ENCODE data around the gene BCKDK.
A peak's percentile ranks its signal among the peaks of the same experiment; 100 is the strongest.
"Not testable (repeated sequence)": the region's sequence is repeated elsewhere in the genome, so short reads cannot be mapped to it uniquely, and the experiment has no call there.

Gene BCKDK

DNA sequence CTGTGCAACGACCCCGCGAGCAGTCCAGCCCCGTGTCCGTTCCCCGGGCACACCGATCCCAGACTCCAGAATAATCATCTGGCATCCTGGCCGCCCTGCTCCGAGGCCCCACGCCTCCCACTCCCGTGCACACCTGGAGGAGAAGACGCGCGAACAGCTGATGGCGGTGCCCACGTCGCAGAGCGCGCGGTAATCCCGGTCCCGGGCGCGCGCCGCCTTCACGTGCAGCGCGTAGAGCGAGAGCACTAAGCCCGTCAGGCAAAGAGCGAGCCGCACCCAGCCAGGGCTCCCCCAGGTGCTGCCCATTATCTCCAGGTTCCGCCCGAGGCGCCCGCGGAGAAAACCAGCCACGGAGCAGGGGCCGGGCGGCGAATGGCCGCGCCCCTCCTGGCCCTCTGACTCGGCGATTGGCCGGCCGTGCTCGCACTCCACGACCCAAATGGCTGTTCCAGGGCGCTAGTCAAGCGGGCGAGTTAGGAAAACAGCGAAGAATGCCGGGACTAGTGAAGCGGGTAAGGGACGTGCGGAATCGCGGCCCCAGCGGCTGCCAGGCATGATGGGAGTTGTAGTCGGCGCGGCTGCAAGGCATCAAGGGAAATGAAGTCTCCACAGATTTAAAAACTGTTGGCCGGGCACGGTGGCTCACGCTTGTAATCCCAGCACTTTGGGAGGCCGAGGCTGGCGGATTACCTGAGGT is 13.6 kb upstream of the BCKDK start, which contains the start of gene VKORC1:
TSS of gene VKORC1 (minus strand) at position 374 of the 697 bp plus-strand sequence. CDS start at position 306, 68 bp downstream.
- DNase-seq (ENCODE audit: low read depth, low spot score) = peak; percentile 99

DNA sequence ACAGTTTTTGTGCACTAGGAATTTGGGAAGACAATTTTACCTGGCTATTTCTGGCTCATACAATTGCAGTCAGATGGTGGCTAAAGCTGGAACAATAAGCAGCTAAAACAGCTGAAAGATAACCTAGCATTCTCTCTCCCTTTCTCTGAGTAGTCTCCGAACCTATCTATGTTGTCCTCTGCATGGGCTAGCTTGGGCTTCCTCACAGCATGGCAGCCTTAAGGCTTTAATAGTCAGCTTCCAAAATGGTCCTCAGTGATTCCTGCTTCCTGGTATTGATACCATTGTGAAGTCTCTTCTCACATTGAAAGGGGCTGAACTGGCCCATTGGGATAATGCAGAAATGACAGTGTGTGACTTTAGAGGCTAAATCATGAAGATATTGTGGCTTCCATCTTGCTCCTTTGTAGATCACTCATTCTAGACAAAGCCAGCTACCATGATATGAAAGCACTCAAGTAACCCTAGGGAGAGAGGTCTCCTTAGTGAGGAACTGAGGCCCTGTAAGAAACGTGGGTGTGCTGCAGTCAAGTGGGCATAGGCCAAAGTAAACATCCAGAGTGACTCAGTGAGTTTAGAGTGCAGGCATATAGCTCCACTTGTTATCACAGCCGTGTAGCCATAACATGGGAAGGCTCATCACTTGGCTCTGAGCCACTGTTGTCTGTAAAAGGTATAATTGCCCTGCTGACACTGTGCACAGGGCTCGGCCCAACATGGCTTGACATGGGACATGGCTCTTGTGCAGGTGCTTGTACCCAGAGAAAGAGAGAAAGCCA is 8.1 kb upstream of the BCKDK start:
- no peak for DNase-seq (ENCODE audit: low read depth, low spot score)

DNA sequence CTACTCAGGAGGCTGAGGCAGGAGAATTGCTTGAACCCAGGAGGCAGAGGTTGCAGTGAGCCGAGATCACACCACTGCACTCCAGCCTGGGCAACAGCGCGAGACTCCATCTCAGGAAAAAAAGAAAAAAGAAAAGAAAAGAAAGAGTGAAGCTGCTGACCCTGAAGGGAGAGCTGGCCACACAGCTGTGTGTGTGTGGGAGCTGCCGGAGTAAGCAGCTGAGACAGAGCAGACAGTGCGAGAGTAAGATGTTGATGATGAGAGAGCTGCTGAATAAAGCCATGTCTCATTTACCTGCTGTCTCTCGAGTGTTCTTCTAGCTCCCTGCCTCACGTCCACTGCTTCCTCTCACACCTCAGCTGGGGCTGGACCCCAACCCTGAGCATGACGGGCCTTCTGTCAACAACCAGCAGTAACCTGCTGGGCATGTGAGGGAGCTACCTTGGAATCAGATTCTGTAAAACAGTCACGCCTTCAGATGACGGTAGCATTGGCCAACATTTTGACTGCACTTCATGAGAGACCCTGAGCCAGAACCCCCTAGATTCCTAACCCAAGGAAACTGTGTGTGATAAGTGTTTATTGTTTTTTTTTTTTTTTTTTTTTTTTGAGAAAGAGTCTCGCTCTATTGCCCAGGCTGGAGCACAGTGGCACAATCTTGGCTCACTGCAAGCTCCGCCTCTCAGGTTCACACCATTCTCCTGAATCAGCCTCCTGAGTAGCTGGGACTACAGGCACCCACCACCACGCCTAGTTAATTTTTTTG is 7.1 kb upstream of the BCKDK start:
- DNase-seq (ENCODE audit: low read depth, low spot score) = not testable (repeated sequence)

DNA sequence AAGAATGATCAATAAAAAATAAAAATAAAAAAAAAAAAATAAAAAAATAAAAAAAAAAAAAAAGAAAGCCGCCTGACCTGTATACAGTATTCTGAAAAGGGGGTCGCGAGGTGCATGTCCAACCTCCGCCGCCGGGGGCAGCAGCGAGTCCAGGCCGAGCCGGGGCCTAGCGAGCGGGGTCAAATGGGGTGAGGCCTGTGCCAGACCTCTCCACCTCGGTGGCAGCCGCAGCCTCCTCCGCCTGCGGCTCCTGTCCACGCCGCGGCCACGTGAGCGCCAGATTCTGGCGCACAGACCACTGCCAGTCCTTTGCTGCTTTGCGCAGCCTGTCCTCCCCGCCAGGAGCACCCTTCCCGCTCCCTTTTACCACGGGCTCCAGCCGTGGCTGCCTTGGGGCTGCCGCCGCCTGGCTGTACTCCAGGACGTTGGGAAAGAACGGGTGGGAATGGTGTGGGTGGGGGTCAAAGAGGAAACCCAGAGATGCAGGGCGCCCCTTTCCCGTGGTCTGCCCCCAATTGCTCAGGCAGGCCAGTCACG is 2.4 kb upstream of the BCKDK start:
- DNase-seq (ENCODE audit: low read depth, low spot score) = peak; percentile 72

DNA sequence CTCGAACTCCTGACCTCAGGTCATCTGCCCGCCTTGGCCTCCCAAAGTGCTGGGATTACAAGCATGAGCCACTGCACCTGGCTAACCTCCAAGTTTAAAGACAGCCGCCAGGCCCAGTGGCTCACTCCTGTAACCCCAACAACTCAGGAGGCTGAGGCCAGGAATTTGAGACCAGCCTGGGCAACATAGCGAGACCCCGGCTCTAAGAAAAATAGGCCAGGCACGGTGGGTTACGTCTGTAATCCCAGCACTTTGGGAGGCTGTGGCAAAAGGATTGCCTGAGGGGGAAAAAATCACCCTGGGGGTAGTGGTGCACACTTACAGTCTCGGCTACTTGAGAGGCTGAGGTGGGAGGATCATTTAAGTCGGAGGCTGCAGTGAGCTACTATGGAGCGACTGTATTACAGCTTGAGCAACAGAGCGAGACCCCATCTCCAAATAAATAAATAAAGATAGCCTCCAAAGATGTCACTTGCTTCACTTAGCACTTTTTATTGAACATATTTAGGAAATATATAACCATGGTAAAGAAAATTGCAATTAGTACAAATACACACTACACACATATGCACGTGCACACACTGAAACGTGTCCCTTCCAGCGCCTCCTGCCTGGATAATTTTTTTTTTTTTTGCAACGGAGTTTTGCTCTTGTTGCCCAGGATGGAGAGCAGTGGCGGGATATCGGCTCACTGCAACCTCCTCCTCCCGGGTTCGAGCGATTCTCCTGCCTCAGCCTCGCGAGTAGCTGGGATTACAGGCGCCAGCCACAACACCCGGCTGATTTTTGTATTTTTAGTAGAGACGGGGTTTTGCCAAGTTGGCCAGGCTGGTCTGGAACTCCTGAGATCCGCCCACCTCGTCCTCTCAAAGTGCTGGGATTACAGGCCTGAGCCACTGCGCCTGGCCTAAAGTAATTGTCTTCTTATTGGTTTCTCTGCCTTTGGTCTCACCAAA is 1.4 kb upstream of the BCKDK start:
- DNase-seq (ENCODE audit: low read depth, low spot score) = no peak

DNA sequence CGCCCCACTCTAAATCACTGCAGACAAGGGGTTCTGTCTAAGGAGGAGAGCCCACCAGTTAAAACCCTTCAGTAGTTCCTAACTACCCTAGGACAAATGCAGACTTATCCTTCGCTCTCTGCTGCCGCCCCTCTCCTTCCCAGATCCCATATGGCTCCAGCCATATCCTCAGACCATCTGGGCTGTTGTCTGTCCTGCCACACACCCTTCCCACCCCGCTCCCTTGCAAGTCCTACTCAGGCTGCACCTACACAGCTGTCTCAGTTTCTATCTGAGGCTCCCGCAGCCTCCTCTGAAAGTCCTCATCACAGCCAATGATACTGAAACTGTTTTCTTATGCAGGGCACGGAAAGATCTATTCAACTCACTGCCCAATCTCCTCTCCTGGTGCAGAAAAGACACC is 720 bp upstream of the BCKDK start:
- no peak for DNase-seq (ENCODE audit: low read depth, low spot score)

DNA sequence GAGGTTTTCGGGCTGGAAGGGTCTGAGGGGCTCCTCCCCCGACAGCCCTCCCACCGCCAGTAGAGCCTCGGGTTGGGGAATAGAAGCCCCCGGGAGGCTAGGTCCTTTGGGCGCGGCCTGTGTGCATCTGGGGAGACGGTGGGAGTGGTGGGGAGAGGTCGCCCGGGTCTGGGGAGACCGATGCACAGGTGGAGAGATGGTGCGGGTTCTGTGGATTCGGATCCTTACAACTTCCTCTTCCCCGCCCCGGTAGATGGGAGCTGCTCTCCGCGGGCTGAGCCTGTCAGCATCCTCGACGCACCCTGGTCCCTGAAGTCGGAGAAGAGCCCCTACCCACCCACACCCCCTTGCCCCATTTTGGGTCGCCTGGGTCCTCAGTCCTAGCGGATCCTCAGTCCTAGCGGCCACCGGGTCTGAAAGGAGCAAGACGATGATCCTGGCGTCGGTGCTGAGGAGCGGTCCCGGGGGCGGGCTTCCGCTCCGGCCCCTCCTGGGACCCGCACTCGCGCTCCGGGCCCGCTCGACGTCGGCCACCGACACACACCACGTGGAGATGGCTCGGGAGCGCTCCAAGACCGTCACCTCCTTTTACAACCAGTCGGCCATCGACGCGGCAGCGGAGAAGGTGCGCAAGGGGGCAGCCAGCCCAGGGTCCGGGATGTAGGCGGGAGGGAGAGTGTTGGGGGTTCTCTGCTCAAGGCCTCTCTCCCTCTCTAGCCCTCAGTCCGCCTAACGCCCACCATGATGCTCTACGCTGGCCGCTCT is 790 bp downstream of the BCKDK start:
- no peak for DNase-seq (ENCODE audit: low read depth, low spot score)

DNA sequence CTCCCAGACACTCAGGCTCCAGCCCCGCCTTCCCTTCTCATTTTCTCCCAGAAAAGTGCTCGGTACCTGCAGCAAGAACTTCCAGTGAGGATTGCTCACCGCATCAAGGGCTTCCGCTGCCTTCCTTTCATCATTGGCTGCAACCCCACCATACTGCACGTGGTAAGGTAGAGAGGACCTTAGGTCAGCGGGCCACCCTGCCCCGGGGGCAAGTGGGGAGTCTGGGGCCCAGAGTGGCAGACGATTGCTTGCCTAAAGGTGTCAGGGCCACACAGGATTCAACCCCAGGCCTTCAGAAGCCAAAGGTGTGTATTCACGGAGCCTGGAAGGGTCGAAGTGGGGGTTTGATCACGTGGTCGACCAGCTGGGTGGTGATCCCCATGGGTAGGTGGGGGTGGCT is 1.4 kb downstream of the BCKDK start:
- no peak for DNase-seq (ENCODE audit: low read depth, low spot score)

DNA sequence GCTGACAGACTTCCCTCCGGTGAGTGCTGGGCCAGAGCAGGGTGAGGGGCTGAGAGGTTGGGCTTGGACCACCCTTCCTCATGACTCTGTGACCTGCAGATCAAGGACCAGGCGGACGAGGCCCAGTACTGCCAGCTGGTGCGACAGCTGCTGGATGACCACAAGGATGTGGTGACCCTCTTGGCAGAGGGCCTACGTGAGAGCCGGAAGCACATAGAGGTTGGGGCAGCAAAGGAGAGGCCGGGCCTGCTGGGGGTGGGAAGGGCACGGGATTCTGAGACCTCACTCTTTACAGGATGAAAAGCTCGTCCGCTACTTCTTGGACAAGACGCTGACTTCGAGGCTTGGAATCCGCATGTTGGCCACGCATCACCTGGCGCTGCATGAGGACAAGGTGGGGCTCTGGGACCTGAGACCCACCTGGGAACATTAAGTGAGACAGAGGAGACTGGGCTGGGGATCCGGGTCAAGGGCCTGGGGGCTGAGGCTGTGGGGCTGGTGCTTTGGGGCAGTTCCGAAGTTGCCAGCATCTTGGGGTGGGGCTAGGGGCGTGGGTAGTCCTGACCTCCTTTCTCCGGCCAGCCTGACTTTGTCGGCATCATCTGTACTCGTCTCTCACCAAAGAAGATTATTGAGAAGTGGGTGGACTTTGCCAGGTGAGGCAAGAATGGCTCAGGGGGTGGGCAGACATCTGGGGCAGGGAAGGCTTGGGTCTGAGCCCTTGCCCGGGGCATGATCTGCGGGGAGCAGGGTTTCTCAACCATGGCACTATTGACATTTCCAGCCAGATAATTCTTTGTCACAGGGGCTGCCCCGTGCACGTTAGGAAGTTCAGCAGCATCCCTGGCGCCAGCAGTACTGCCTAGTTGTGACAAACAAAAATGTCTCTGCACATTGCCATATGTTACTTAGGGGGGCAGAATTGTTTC is 2.2 kb downstream of the BCKDK start:
- DNase-seq (ENCODE audit: low read depth, low spot score) = no peak

DNA sequence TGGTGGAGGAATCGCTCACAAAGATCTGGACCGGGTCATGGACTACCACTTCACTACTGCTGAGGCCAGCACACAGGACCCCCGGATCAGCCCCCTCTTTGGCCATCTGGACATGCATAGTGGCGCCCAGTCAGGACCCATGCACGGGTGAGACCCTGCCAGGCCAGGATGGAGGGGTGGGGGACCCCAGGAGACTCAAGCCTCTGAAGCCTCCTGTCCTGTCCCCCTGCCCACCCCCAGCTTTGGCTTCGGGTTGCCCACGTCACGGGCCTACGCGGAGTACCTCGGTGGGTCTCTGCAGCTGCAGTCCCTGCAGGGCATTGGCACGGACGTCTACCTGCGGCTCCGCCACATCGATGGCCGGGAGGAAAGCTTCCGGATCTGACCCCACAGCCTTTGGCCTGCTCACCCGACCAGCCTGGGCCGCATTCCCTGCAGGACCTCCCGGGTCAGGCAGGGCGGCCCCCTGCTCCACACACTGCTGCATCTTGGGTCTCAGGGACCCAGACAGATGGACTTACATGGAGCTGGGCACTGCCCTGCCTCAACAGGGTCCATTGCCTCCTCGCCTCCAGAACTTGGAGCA is 3.8 kb downstream of the BCKDK start:
- no peak for DNase-seq (ENCODE audit: low read depth, low spot score)

DNA sequence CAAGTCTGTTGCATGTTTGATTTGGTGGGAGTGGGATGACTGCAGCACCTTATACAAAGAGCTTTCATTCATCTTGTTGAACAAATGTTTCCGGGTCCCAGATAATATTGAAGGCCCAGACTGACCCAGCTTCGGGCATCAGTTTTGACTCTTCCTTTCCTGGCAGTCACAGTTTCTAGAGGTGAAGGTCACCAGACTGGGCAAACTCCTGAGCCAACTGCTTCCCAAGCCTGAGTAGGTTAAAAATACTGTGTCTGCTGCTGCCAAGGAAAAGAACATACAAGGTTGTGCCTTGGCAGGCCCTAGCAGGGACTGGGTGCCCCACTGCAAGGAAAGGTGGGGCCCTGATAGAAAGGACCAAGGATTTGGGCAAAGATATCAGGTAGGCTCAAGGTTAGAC is 4.5 kb downstream of the BCKDK start:
- no peak for DNase-seq (ENCODE audit: low read depth, low spot score)

DNA sequence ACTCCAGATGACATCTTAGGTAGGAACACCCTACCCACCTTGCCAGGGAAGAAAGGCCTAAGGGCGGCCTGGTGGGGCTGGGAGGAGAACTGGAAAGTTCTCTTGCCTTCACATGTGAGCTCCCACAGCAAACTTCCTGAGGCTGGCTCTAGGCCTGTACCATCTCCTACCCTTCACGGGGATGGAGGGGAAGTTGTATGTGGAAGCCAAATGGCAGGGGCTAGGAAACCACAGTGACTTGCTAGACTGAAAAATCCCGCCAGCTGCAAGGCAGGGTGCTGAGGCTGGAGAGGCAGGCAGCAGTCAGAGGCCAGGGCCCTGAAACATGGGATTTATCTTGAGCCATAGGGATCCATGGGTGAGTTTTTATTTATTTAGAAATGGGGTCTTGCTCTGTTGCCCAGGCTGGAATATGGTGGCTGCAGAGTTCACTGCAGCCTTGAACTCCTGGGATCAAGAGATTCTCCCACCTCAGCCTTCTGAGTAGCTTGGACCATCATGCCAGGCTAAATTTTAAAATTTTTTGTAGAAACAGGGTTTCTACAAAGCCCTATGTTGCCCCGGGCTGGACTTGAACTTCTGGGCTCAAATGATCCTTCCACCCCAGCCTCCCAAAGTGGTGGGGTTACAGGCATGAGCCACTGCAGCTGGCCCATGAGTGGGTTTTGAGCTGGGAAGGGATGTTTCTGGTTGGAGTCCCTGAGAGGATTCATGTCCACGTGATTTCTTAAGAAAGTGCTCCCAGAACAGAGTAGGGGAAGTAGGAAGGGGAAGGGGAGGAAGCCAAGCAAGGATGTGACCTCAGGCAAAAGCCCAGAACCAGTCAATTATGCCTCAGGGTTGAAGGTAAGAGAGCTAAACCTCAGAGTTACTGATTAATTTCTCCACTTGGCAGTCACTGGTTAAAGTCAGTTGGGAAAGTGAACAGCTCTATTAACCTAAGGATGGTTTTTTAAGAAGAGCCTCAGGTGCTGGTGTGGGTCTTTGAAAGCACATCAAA is 5.2 kb downstream of the BCKDK start:
- DNase-seq (ENCODE audit: low read depth, low spot score) = no peak

DNA sequence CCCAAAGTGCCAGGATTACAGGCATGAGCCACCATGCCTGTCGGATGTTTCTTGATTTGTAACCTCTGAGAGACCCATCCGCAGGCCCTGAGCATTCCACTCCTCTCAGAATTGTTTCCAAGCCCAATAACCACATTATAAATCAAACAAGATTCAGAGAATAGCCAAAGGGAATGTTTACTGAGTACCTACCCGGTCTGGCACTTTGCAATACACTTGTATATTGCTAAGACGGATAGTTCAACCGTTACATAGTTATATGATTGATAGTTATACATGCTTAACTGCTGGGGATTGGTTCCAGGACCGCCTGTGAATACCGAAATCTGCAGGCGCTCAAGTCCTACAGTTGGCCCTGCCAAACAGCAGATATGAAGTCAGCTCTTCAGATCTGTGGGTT is 6.3 kb downstream of the BCKDK start:
- DNase-seq (ENCODE audit: low read depth, low spot score) = no peak

DNA sequence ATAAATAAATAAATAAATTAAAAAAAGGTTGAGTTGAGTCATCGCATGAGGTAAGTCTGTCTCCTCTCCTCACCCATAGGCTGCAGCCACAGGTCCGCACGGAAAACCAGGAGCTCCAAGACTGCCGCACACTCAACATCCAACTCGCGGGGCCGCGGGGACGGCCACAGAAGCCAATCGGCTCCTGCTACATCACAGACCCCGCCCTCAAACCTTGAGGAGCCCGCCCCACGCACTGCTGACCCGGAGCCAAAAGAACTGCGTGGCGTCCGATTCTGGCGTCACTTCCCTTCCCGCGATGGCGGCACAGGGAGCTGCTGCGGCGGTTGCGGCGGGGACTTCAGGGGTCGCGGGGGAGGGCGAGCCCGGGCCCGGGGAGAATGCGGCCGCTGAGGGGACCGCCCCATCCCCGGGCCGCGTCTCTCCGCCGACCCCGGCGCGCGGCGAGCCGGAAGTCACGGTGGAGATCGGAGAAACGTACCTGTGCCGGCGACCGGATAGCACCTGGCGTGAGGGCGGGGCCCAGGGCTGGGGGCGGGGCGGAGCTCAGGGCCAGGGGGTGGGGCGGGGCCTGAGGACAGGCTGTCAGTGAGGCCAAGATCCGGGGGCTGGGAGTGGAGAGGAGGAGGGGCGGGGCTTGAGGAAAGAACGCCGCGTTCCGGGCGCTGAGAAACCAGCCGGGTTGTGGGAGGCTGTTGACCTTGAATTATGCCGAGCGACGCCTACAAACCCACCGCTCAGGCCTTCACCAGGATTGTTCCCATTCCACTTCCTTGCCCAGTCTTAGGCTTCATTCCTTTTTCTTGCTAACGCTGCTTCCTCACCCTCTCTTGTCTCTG is 9.4 kb downstream of the BCKDK start, which contains the start of gene KAT8:
TSS of gene KAT8 (plus strand) at position 281 of the 839 bp plus-strand sequence. CDS start at position 299, 18 bp downstream.
- DNase-seq (ENCODE audit: low read depth, low spot score) = peak; percentile 99

DNA sequence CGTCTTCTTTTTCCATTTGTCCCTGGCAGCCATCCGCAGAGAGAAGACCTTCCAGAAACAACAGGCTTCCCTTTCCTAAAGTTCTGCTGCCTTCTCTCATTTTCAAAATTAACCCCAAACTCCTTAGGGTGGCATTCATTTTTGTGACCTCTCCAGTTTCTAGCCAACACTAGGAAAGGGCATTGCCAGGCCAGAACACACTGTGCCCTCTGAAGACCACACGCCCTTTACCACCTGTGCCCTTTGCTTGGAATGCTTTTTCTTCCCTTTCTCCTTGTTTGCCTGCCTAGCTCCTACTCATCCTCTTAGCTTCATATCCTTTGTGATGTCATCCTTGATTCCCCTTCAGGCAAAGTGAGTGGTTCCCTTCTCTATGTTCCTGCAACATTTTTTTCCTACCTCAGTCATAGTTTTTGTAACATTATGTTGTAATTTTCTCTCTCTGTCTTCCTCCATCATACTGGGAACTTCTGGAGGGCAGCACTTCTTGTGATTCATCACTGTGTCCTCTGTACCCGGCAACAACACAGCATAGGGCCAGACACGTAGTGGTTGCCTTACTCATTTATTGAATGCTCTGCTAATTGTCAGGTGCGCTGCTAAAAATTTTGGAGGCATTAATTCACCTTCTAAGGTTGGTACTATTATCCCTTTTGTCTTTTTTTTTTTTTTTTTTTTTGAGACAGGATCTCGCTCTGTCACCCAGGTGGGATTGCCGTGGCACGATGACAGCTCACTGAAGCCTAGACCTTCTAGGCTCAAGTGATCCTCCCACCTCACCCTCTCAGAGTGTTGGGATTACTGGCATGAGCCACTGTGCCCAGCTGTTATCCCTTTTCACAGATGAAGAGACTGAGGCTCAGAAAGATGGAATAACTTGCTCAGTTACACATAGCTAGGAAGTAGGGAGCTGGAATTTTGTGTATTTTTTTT is 10.3 kb downstream of the BCKDK start:
- peak; percentile 34 for DNase-seq (ENCODE audit: low read depth, low spot score)
